GM12872 (cell line): Measurements from ENCODE around the gene ITCH.

Experiments used
- CTCF ChIP-seq: IDR thresholded peaks from 3 replicates; pipeline ENCODE4 v1.5.1; 2011; ENCODE audit warnings: low read depth, mild to moderate bottlenecking, low read length, moderate library complexity; ENCODE audit not compliant: insufficient read depth

The ITCH gene

GRCh38 chr20:34522969-34523871 lies 160.1 kb downstream of the ITCH start:
- TF ChIP-seq CTCF, result peak; percentile 93

- TF ChIP-seq CTCF, result no peak
Measured at GRCh38 chr20:34524426-34524825, 161.4 kb downstream of the ITCH start.

- no peak for TF ChIP-seq CTCF
Measured at GRCh38 chr20:34525342-34525708, 162.3 kb downstream of the ITCH start.

- no peak for TF ChIP-seq CTCF
Measured at GRCh38 chr20:34525709-34526416, 162.8 kb downstream of the ITCH start.

- no peak for TF ChIP-seq CTCF
Measured at GRCh38 chr20:34526466-34526865, 163.4 kb downstream of the ITCH start.

GRCh38 chr20:34527016-34527415 lies 163.9 kb downstream of the ITCH start:
- TF ChIP-seq CTCF, result no peak

GRCh38 chr20:34528921-34529297 lies 165.8 kb downstream of the ITCH start:
- TF ChIP-seq CTCF, result no peak
